Epithelial cell of esophagus (primary cell): ENCODE data around the gene ATP10A.

Experiments
- DNase-seq: peaks from one replicate; pipeline ENCODE4 v3.0.0; 2010; ENCODE audit warnings: low read depth
- H3K4me3 ChIP-seq: 2 replicates; pipeline ENCODE4 v1.5.1; 2011; ENCODE audit warnings: mild to moderate bottlenecking, low read length, control low read depth
- CTCF ChIP-seq: IDR thresholded peaks from 2 replicates; pipeline ENCODE4 v1.5.1; 2011; ENCODE audit warnings: low read depth, mild to moderate bottlenecking, low read length, control low read depth, inconsistent platforms; ENCODE audit not compliant: insufficient read depth; ENCODE audit errors: missing control alignments

The ATP10A gene

GRCh38 chr15:25876231-25877140 lies 13.4 kb upstream of the ATP10A start:
- DNase-seq: no peak
- H3K4me3 ChIP-seq: no peak overlapping the region
- no peak for TF ChIP-seq CTCF

- TF ChIP-seq CTCF: no peak
- DNase-seq: no peak
- no peak overlapping the region for H3K4me3 ChIP-seq
Measured at GRCh38 chr15:25875566-25875965, 12.4 kb upstream of the ATP10A start.

GRCh38 chr15:25874379-25874778 lies 11.3 kb upstream of the ATP10A start:
- no peak for TF ChIP-seq CTCF
- no peak overlapping the region for H3K4me3 ChIP-seq
- DNase-seq: no peak

GRCh38 chr15:25871403-25871802 lies 8.3 kb upstream of the ATP10A start:
- DNase-seq: no peak
- TF ChIP-seq CTCF: no peak
- H3K4me3 ChIP-seq: no peak overlapping the region

GRCh38 chr15:25870938-25871337 lies 7.8 kb upstream of the ATP10A start:
- DNase-seq: no peak
- TF ChIP-seq CTCF: no peak
- H3K4me3 ChIP-seq: no peak overlapping the region

- no peak overlapping the region for H3K4me3 ChIP-seq
- no peak for TF ChIP-seq CTCF
- DNase-seq: no peak
Measured at GRCh38 chr15:25869701-25870100, 6.6 kb upstream of the ATP10A start.

GRCh38 chr15:25866874-25867273 lies 3.7 kb upstream of the ATP10A start:
- DNase-seq: no peak
- no peak overlapping the region for H3K4me3 ChIP-seq
- TF ChIP-seq CTCF: no peak
